Heart right ventricle (tissue), 16 donors: ENCODE results near the gene SPEF2. TPM values are rescaled to one million over a fixed set of nuclear protein-coding genes. Genes with fewer than 3 reads are reported as not detected.

Experiments used
- ATAC-seq, 8 donors: fragments of 200-7000 bp; cut with Tn5 transposase; one replicate each; pipeline ENCODE4 v1.9.1; 2020; ENCODE audit warnings: mild to moderate bottlenecking in 8 of 8, moderate library complexity in 8 of 8, moderate number of reproducible peaks in 1 of 8
- DNase-seq, 2 donors: peaks; one replicate each; pipeline ENCODE4 v3.0.0-alpha.2; 2020
- H3K27ac ChIP-seq, 10 donors: fragments of 200-600 bp; sonication (generic) in 2 of 10; one replicate each; pipeline versions ENCODE4 v1.5.0 to v1.8.0; 2020 to 2022; ENCODE audit warnings: mild to moderate bottlenecking in 3 of 10
- H3K27me3 ChIP-seq, 7 donors: fragments of 200-600 bp; one replicate each; pipeline ENCODE4 v1.8.0; 2021 to 2022; ENCODE audit warnings: mild to moderate bottlenecking in 2 of 7
- H3K36me3 ChIP-seq, 9 donors: fragments of 200-600 bp; sonication (generic) in 1 of 9; one replicate each; pipeline versions ENCODE4 v1.5.0 to v1.8.0; 2020 to 2022; ENCODE audit warnings: mild to moderate bottlenecking in 2 of 9
- H3K4me1 ChIP-seq, 9 donors: fragments of 200-600 bp; sonication (generic) in 1 of 9; one replicate each; pipeline versions ENCODE4 v1.5.0 to v1.8.0; 2020 to 2022; ENCODE audit warnings: mild to moderate bottlenecking in 4 of 9
- H3K4me3 ChIP-seq, 10 donors: fragments of 200-600 bp; sonication (generic) in 2 of 10; one replicate each; pipeline versions ENCODE4 v1.5.0 to v1.8.0; 2020 to 2022; ENCODE audit warnings: mild to moderate bottlenecking in 7 of 10, moderate library complexity in 2 of 10
- H3K9me3 ChIP-seq, 11 donors: fragments of 200-600 bp in 10 of 11; sonication (generic) in 2 of 11; one replicate each; pipeline versions ENCODE4 v1.5.0 to v1.8.0; 2013 to 2022; ENCODE audit warnings: mild to moderate bottlenecking in 2 of 11, control low read depth in 1 of 11, moderate library complexity in 1 of 11
- CTCF ChIP-seq, 9 donors: fragments of 200-600 bp; sonication (generic) in 2 of 9; IDR thresholded peaks; one replicate each; pipeline versions ENCODE4 v1.5.0 to v1.8.0; 2021 to 2022; ENCODE audit warnings: antibody characterized with exemption in 9 of 9, mild to moderate bottlenecking in 5 of 9, moderate library complexity in 1 of 9
- WGBS, 2 donors: extraction: QIAGEN DNeasy Blood & Tissue Kit; methylation state at CpG; one replicate each; pipeline ENCODE4 v1.1.7; 2013; ENCODE audit warnings: inconsistent platforms in 1 of 2; 5-methylcytosine and 5-hydroxymethylcytosine counted together
- intact Hi-C, 10 donors: fragments of 100-400 bp; cut with DNase I; formaldehyde crosslinking; loops; one replicate each; pipeline versions ENCODE4 v1.11.1 to v1.14.2; 2022
- polyA plus RNA-seq, 2 donors: library from polyadenylated mRNA; stranded (reverse); fragments of 200-250 nt; gene quantifications; one replicate each; pipeline ENCODE4 v1.2.3, GENCODE V29; 2013
- total RNA-seq, 10 donors: library from RNA; stranded (reverse); fragmentation: NEBNext Ultra II Directional in 3 of 10; extraction: Animal tissue kit (Norgen Biotek cat#: 25700) in 3 of 10; gene quantifications; one replicate each; pipeline versions ENCODE4 v1.2.1 to v1.2.4, GENCODE V29; 2021 to 2023
- donor health status: Arrhythmogenic right ventricular cardiomyopathy.
- donor health status: ischemic (EF 13 %, LVEDD 7.1; RV severe dilation, severe dysfunction).
- donor health status: healthy with polysubstance abuse.
- donor health status: DM: no; HTN: yes; CAD: no.
- donor health status: DM: no; HTN: no; CAD: no.
- donor health status: ischemic (EF 25% LVEDD 6.9; RV normal size, moderate dysfunction).
- donor health status: ischemic (EF 25% LVEDD 5.7; RV mildly dilated, moderate dysfunction).
- donor health status: healthy.
- donor health status: DM: yes; HTN: yes; CAD: no.
- donor health status: Ischemic cardiomyopathy.
- donor health status: ischemic (EF 35%, LVEDD 5.7; RV mildly dilated, moderate dysfunction).
- donor health status: nonischemic (EF 11% LVEDD 7.7; RV severe dilation, severe dysfunction).
- donor health status: DM: yes; HTN: yes; CAD: no.
- donor health status: PGD.
- donor health status: ischemic (EF 29% LVEDD 5.4; RV normal size, mild dysfunction).
- donor health status: nonischemic (EF 23%, LVEDD 6.1; RV moderate dilation, normal function).

The SPEF2 gene
- total and polyA plus RNA-seq, 12 donors, result 0.42 to 3.2 (median 1.7) TPM

- no peak for TF ChIP-seq CTCF (IDR thresholded peaks at IDR 0.05)
- ATAC-seq (no peak), DNase-seq (no peak)
- no peak overlapping the region for H3K27ac ChIP-seq
- H3K4me3 ChIP-seq, result no peak overlapping the region
- intact Hi-C loops, result no loop called here
- WGBS, 2 donors, result 93 to 98% methylated on average over 12 of the region's 12 CpGs
- no peaks in the 10 kb centered on the region for H3K36me3 ChIP-seq
- H3K27me3 ChIP-seq, result no peaks in the 10 kb centered on the region
- H3K9me3 ChIP-seq, result no peaks in the 10 kb centered on the region
- H3K4me1 ChIP-seq, result peaks cover 0 to 8% (median 0%) of the 10 kb centered on the region in 9 donors
These were observed 57.7 kb downstream of the SPEF2 start for GRCh38 chr5:35675392-35675791.

DNA sequence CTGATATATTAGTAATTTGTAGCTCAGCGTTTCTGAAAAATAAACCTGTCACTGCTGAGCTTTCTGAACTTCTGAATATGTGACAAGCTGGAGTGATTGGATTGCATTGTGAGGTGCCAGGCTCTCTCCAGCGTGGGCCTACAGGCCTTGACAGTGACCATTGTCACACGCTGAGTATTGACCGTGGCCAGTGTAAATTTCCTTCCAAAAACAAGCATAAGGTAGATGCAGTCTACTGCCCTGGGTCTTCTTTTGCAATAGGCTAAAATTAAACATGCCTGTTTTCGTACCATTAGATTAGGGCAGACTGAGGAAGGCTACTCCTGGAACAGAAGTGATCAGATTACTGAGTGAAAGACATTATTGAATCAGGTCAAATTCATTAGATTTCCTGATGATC is 60.2 kb downstream of the SPEF2 start:
- Histone ChIP-seq H3K27ac (no peak overlapping the region), H3K4me1 (peaks cover 0 to 8% (median 0%) of the 10 kb centered on the region in 9 donors), H3K4me3 (no peak overlapping the region), H3K9me3 (no peaks in the 10 kb centered on the region), H3K27me3 (no peaks in the 10 kb centered on the region), H3K36me3 (no peaks in the 10 kb centered on the region)
- TF ChIP-seq CTCF (IDR thresholded peaks at IDR 0.05), result no peak
- 85 to 86% methylated on average over 5 of the region's 5 CpGs for WGBS, 2 donors
- no peak for DNase-seq
- no peak for ATAC-seq
- intact Hi-C loops, result no loop called here

DNA sequence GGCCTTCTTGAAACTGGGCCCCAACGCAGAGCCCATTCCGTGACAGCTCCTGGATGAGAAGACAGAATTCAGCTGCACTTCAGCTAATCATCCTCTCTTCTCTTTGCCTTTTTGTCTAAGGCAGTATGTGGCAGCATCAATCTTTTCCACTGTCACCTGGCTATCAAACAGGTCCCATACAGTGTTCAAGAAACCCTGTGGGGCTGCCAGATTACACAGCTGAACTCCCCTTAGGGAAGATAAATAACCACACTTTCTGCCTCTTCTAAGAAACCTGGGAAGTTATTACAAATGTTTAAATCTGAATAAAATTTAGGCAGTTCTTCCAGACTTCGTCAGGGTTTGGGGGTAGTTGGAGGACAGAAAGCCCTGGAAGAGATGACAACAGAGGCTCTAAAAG is 61.0 kb downstream of the SPEF2 start:
- 70 to 85% methylated on average over 3 of the region's 3 CpGs for WGBS, 2 donors
- H3K9me3 ChIP-seq, result no peaks in the 10 kb centered on the region
- TF ChIP-seq CTCF (IDR thresholded peaks at IDR 0.05), result no peak

DNA sequence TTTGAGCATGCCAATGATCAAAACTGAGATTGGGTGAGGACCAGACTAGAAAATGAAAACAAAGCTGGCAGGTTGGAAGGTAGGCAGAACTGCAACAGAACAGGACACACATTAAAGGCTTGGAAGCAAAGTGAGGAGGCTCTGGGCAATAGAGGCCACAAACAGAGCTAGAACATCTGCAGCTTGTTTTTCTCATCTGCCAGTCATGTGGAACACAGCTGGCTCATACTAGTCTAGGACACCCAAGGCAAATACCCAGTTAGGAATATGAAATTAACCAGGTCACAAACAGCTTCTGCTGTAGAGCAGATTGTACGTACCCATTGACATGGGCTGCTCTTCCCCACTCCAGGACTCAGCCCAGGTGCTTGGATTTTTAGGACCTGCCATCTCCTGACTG is 61.7 kb downstream of the SPEF2 start:
- ATAC-seq, result no peak
- intact Hi-C loops, result no loop called here

More for the DNA sequence above, 61.0 kb downstream of the SPEF2 start:
- no peak overlapping the region for H3K4me3 ChIP-seq
- H3K36me3 ChIP-seq, result no peaks in the 10 kb centered on the region
- H3K4me1 ChIP-seq, result peaks cover 0 to 8% (median 0%) of the 10 kb centered on the region in 9 donors
- no peak for ATAC-seq
- H3K27me3 ChIP-seq, result no peaks in the 10 kb centered on the region
- no peak for DNase-seq
- intact Hi-C loops, result no loop called here
- H3K27ac ChIP-seq, result no peak overlapping the region

More for the DNA sequence above, 61.7 kb downstream of the SPEF2 start:
- Histone ChIP-seq H3K27ac (no peak overlapping the region), H3K27me3 (no peaks in the 10 kb centered on the region), H3K36me3 (no peaks in the 10 kb centered on the region), H3K4me3 (no peak overlapping the region), H3K4me1 (peaks cover 0 to 8% (median 0%) of the 10 kb centered on the region in 9 donors), H3K9me3 (no peaks in the 10 kb centered on the region)
- 89 to 90% methylated on average over 1 of the region's 1 CpG for WGBS, 2 donors
- no peak for TF ChIP-seq CTCF (IDR thresholded peaks at IDR 0.05)
- DNase-seq, result no peak
